Stimulated activated naive CD4-positive, alpha-beta T cell treated with Interleukin-2 at 50 U/mL for 16 hours (primary cell): ENCODE measurements around the gene GIMAP2.
"Not testable (repeated sequence)": the region's sequence is repeated elsewhere in the genome, so short reads cannot be mapped to it uniquely, and the experiment has no call there.

Source experiments
- DNase-seq: peaks from one replicate; lab custom pipeline; 2025; lab: John Stamatoyannopoulos, UW

Gene GIMAP2

GRCh38 chr7:150676854-150677253 is 8.7 kb upstream of the GIMAP2 start:
- DNase-seq = not testable (repeated sequence)

DNA sequence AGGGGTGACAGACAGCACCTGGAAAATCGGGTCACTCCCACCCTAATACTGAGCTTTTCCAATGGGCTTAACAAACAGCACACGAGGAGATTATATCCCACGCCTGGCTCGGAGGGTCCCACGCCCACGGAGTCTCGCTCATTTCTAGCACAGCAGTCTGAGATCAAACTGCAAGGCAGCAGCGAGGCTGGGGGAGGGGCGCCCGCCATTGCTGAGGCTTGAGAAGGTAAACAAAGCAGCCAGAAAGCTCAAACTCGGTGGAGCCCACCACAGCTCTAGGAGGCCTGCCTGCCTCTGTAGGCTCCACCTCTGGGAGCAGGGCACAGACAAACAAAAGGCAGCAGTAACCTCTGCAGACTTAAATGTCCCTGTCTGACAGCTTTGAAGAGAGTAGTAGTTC is 6.9 kb upstream of the GIMAP2 start:
- peak; percentile 37 for DNase-seq

GRCh38 chr7:150680364-150680763 is 5.1 kb upstream of the GIMAP2 start:
- not testable (repeated sequence) for DNase-seq

DNA sequence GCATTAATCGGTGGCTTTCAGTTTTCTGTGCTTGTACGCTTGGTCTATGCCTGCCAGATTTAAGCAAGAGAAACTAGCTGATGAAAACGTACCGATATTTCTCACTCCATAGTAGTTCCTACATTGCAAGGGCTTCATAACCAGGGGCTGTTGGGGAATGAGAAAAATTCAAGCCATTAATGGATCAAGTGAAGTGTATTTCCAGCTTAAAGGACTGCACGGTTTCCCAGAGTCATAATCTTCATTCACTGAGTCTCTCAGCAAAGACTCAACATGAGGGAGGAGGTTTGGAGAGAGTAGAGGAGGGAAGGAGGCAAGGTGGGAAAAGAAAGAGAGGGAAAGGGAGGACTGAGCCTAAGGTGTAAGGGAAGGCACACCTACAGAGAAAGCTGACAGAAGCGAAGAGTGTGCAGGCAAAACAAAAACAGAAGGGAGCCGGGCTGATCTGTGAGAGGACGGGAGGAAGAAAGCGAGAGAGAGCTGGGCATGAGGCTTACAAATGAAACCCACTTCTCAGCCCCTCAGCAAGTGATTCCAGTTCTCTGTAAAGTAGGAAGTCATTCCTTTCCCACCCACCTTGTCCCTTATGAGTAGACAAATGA is 625 bp downstream of the GIMAP2 start:
- no peak for DNase-seq

GRCh38 chr7:150688630-150689029 is 3.1 kb downstream of the GIMAP2 start:
- no peak for DNase-seq

GRCh38 chr7:150695654-150696053 is 10.1 kb downstream of the GIMAP2 start:
- DNase-seq = no peak

DNA sequence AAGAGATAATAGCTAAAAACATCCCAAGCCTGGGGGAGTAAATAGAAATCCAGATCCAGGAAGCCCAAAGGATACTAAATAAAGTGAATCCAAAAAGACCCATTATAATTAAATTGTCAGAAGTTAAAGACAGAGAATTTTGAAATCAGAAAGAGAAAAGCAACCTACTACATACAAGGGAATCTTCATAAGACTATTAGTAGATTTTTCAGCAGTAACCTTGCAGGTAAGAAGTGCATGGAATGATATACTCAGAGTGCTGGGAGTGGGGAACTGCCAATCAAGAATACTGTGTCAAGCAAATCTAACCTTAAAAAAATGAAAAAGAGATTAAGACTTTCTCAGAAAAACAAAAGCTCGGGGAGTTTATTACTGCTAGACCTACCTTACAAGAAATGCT is 17.7 kb downstream of the GIMAP2 start:
- no peak for DNase-seq

GRCh38 chr7:150715293-150715692 is 29.8 kb downstream of the GIMAP2 start:
- no peak for DNase-seq

DNA sequence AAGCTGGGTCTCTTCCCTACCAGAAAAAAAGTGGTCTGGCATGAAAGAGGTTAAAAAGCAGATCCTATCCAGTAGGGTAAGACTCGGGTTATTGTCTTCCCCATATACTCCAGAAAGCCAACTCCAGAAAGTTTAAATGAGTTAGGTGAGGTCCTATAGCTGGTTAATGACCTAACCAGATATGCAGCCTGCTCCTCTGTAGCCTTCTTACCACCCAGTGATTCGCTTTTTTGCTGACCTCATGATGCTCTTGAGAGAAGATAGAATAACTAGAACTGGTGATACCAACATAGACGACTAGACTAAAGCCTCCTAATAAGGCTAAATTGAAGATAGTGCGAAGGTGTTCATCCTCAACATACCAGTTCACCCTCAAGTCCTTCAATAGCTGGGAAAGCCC is 30.2 kb downstream of the GIMAP2 start:
- no peak for DNase-seq

DNA sequence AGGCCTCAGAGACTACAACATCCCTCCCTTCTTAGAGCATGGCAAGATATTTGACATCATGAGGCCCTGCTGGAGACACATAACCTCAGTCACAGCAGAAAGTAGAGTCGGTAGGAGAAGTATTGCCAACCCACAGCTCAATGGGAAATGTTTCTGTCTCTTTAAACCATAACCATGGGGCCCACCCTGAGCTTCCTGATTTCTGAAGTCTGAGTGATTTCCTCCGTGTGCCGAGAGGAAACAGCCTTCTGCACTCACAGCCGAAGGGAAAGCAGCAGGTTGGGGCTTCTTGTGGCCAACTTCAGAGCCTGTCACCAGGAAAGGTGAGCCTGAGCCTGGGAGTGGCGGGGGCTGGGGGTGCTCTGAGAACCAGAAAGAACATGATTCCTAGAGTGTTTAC is 30.9 kb downstream of the GIMAP2 start, which contains the start of gene GIMAP1:
Gene GIMAP1, plus strand, starts transcription at position 246 of the 400 bp plus-strand sequence. CDS start 2,435 bp downstream, outside the sequence.
- DNase-seq = peak; percentile 44

- DNase-seq = no peak
Observed at GRCh38 chr7:150716939-150717338, 31.4 kb downstream of the GIMAP2 start.

- DNase-seq = no peak
Observed at GRCh38 chr7:150717814-150718420, 32.4 kb downstream of the GIMAP2 start.

- no peak for DNase-seq
Observed at GRCh38 chr7:150719436-150719835, 33.9 kb downstream of the GIMAP2 start.

DNA sequence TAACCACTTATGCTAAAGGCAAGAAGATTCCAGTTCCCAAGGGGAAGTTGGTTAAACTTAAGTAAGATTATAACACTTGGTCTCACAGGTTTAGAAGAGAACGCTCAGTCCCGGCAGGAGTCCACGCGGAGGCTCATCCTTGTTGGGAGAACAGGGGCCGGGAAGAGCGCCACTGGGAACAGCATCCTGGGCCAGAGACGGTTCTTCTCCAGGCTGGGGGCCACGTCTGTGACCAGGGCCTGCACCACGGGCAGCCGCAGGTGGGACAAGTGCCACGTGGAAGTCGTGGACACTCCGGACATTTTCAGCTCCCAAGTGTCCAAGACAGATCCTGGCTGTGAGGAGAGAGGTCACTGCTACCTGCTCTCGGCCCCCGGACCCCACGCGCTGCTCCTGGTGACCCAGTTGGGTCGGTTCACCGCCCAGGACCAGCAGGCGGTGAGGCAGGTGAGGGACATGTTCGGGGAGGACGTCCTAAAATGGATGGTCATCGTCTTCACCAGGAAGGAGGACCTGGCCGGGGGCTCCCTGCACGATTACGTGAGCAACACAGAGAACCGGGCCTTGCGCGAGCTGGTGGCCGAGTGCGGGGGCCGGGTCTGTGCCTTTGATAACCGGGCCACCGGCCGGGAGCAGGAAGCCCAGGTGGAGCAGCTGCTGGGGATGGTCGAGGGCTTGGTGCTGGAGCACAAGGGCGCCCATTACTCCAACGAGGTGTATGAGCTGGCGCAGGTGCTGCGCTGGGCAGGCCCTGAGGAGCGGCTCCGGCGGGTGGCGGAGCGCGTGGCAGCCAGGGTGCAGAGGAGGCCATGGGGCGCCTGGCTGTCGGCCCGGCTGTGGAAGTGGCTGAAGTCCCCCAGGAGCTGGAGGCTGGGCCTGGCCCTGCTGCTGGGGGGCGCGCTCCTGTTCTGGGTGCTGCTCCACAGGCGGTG is 34.7 kb downstream of the GIMAP2 start:
- no peak for DNase-seq

GRCh38 chr7:150721970-150722373 is 36.5 kb downstream of the GIMAP2 start:
- DNase-seq = no peak

GRCh38 chr7:150722431-150722931 is 37.0 kb downstream of the GIMAP2 start:
- no peak for DNase-seq

GRCh38 chr7:150723467-150723866 is 38.0 kb downstream of the GIMAP2 start:
- DNase-seq = no peak

DNA sequence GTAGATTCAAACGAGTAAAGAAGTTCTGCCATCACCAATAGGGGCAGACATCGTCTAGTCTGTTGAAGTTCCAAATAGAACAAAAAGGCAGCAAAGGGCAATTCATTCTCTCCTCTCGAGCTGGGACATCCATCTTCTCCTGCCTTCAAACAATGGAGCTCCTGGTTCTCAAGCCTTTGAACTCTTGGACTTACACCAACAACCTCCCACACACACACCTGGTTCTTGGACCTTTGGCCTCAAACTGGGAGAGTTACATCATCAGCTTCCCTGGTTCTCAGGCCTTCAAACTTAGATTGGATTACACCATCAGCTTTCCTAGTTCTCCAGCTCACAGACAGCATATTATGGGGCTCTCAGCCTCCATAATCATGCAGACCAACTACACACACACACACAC is 41.9 kb downstream of the GIMAP2 start:
- no peak for DNase-seq

GRCh38 chr7:150728011-150728410 is 42.5 kb downstream of the GIMAP2 start:
- no peak for DNase-seq

- DNase-seq = no peak
Observed at GRCh38 chr7:150728609-150729008, 43.1 kb downstream of the GIMAP2 start.

GRCh38 chr7:150731916-150732315 is 46.4 kb downstream of the GIMAP2 start:
- no peak for DNase-seq

DNA sequence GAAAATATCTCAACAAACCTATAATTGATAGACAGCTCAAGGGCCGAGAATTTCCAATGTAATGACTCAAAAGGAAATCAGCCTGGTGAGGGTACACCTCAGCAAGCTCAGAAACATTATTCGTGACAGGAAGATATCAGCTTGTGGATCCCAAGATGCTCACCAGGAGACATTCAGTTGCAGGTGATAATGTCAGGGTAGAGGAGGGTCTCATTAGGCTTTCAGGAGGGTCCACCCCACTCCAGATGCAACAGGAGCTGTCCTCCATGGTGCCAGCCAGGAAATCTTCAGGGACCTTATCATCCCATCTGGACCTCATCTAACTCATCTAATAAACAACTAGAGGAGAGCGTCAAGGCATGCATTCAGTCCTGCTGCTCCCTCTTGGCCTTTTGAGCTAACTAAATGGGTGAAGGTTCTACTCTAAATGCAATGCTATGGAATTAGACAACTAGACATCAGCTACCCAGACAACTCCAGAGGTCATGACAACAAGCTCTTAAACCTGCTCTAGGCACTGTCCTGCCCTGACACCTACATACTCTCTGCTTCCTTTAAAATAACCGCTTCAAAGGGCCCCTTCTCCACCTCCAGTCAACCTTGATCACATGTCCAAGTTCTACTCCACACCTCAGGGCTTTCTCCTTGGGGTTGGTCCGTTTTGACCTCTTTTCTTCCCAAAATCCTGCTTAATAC is 47.4 kb downstream of the GIMAP2 start:
- no peak for DNase-seq
